HepG2 (cell line): ENCODE measurements around the gene NAIF1. TPM values are rescaled to one million over a fixed set of nuclear protein-coding genes. Genes with fewer than 3 reads are reported as not detected.

Source experiments
- ARID4A ChIP-seq: sonication (generic); formaldehyde crosslinking; IDR thresholded peaks from 2 replicates; pipeline ENCODE4 v1.5.0; 2020; ENCODE audit warnings: mild to moderate bottlenecking, missing genetic modification reagents, borderline replicate concordance
- CEBPZ ChIP-seq: IDR thresholded peaks from 2 replicates; pipeline ENCODE4 v1.6.1; 2012; ENCODE audit warnings: low read length, improper control_type of control experiment
- HDAC2 ChIP-seq: sonication (generic); formaldehyde crosslinking; IDR thresholded peaks from 2 replicates; pipeline ENCODE4 v1.4.0; 2020; ENCODE audit warnings: missing genetic modification reagents
- HES4 ChIP-seq: sonication (generic); formaldehyde crosslinking; IDR thresholded peaks from 2 replicates; pipeline ENCODE4 v1.9.0; 2021; ENCODE audit warnings: mild to moderate bottlenecking, missing genetic modification reagents, borderline replicate concordance
- HNF4G ChIP-seq, 2 experiments: sonication (generic) in 1 of 2; formaldehyde crosslinking in 1 of 2; IDR thresholded peaks; 2 replicates each; pipeline versions ENCODE4 v1.4.0 to v1.6.1; 2011 to 2020; ENCODE audit warnings: borderline replicate concordance in 2 of 2, low read depth in 2 of 2, mild to moderate bottlenecking in 2 of 2, low read length in 1 of 2, missing genetic modification reagents in 1 of 2, moderate library complexity in 1 of 2
- KLF9 ChIP-seq: IDR thresholded peaks from 2 replicates; pipeline ENCODE4 v1.6.1; 2016; ENCODE audit warnings: low read depth
- MYC ChIP-seq: sonication (generic); formaldehyde crosslinking; IDR thresholded peaks from 2 replicates; pipeline ENCODE4 v1.9.0; 2021; ENCODE audit warnings: missing genetic modification reagents, borderline replicate concordance
- NR2F1 ChIP-seq, 2 experiments: fragments of 450-650 bp in 1 of 2; formaldehyde crosslinking in 1 of 2; IDR thresholded peaks; 2 replicates each; pipeline versions ENCODE4 v1.5.0 to v1.6.1; 2016 to 2020; ENCODE audit warnings: mild to moderate bottlenecking in 1 of 2, missing compliant biosample characterization in 1 of 2, missing genetic modification reagents in 1 of 2, moderate library complexity in 1 of 2
- SP140L ChIP-seq: sonication (generic); formaldehyde crosslinking; IDR thresholded peaks from 2 replicates; pipeline ENCODE4 v1.4.0; 2020; ENCODE audit warnings: missing genetic modification reagents, borderline replicate concordance
- SRY ChIP-seq: sonication (generic); formaldehyde crosslinking; IDR thresholded peaks from 2 replicates; pipeline ENCODE4 v1.8.0; 2022; ENCODE audit warnings: mild to moderate bottlenecking, missing genetic modification reagents
- THAP7 ChIP-seq: sonication (generic); formaldehyde crosslinking; IDR thresholded peaks from 2 replicates; pipeline ENCODE4 v1.8.1; 2023; ENCODE audit warnings: mild to moderate bottlenecking, missing genetic modification reagents
- UBTF ChIP-seq: sonication (generic); formaldehyde crosslinking; IDR thresholded peaks from 2 replicates; pipeline ENCODE4 v1.4.0; 2020; ENCODE audit warnings: mild to moderate bottlenecking, missing genetic modification reagents
- WIZ ChIP-seq: sonication (generic); formaldehyde crosslinking; IDR thresholded peaks from 2 replicates; pipeline ENCODE4 v1.5.1; 2020; ENCODE audit warnings: mild to moderate bottlenecking, missing genetic modification reagents
- YEATS4 ChIP-seq: sonication (generic); formaldehyde crosslinking; IDR thresholded peaks from 2 replicates; pipeline ENCODE4 v1.4.0; 2020; ENCODE audit warnings: missing genetic modification reagents, borderline replicate concordance
- ZNF546 ChIP-seq: sonication (generic); formaldehyde crosslinking; conservative IDR thresholded peaks from 2 replicates; pipeline ENCODE4 v1.8.1; 2023; ENCODE audit warnings: mild to moderate bottlenecking, missing genetic modification reagents
- ZNF703 ChIP-seq: sonication (generic); formaldehyde crosslinking; IDR thresholded peaks from 2 replicates; pipeline ENCODE4 v1.5.1; 2020; ENCODE audit warnings: missing genetic modification reagents, mild to moderate bottlenecking, moderate library complexity, borderline replicate concordance
- polyA plus RNA-seq, 8 experiments: library from polyadenylated mRNA; depleted of rRNA in 3 of 8; stranded (reverse) in 7 of 8; unstranded in 1 of 8; fragments of >200 nt; fragmentation: Illumina TruSeq in 4 of 8; extraction: Trizol in 4 of 8; gene quantifications; 2 replicates each; pipeline versions ENCODE4 v1.2.1 to v1.2.3, GENCODE V29; 2011 to 2016; ENCODE audit warnings: low read depth in 4 of 8, missing spikeins in 1 of 8, mixed read lengths in 1 of 8; ENCODE audit not compliant: insufficient read depth in 1 of 8
- total RNA-seq, 5 experiments: library from RNA; depleted of rRNA; stranded (reverse); fragments of >200 nt; fragmentation: Illumina TruSeq; extraction: Trizol; gene quantifications; 2 replicates each; pipeline ENCODE4 v1.2.3, GENCODE V29; 2016; ENCODE audit warnings: low read depth in 1 of 5

NAIF1 gene
- total and polyA plus RNA-seq, 2 of the 13 experiments (the other 11 are each of a cell fraction or from before 2014, with no cell fraction given): 6.0 to 6.9 TPM

- TF ChIP-seq ARID4A (CRISPR knock-in tag): peak; percentile 50; the same call in 1 of the 2 replicates
- no peak for TF ChIP-seq YEATS4 (CRISPR knock-in tag)
- no peak for TF ChIP-seq ZNF546 (CRISPR knock-in tag)
- TF ChIP-seq MYC (CRISPR knock-in tag): 0 out of 2 replicates have a peak, but pooled peaks have one; percentile 24
- peak; percentile 69 for TF ChIP-seq UBTF (CRISPR knock-in tag)
- TF ChIP-seq SRY: no peak
- peak; percentile 75 for TF ChIP-seq HES4 (CRISPR knock-in tag)
- TF ChIP-seq ZNF703 (CRISPR knock-in tag): no peak
- TF ChIP-seq WIZ: no peak
- TF ChIP-seq SP140L (CRISPR knock-in tag): no peak
- TF ChIP-seq NR2F1 (CRISPR knock-in tag; IDR thresholded peaks at IDR 0.05): no peak
- TF ChIP-seq KLF9 (CRISPR knock-in tag): no peak
- no peak for TF ChIP-seq HDAC2 (CRISPR knock-in tag)
- no peak for TF ChIP-seq HNF4G (IDR thresholded peaks at IDR 0.05; ENCODE audit: borderline replicate concordance, low read depth, low read length)
- no peak for TF ChIP-seq HNF4G (CRISPR knock-in tag; IDR thresholded peaks at IDR 0.05; ENCODE audit: borderline replicate concordance, low read depth)
- TF ChIP-seq CEBPZ: no peak
- TF ChIP-seq THAP7 (CRISPR knock-in tag): no peak
These were observed 1.5 kb upstream of the NAIF1 start (continued) for GRCh38 chr9:128068386-128069205.
